Spleen (tissue), 11 donors: Measurements from ENCODE around the gene SLC26A1. TPM values are rescaled to one million over a fixed set of nuclear protein-coding genes. Genes with fewer than 3 reads are reported as not detected.
A peak's percentile ranks its signal among the peaks of the same experiment; 100 is the strongest.

Source experiments
- DNase-seq: peaks from one replicate; pipeline ENCODE4 v3.0.0-alpha.2; 2020
- H3K27ac ChIP-seq, 8 donors: fragments of 200-600 bp; sonication (generic) in 7 of 8; 1 replicate in 4 of 8; 2 replicates in 4 of 8; pipeline versions ENCODE4 v1.5.0 to v1.8.0; 2016 to 2021; ENCODE audit warnings: inconsistent platforms in 4 of 8, mild to moderate bottlenecking in 4 of 8, moderate library complexity in 1 of 8
- H3K27me3 ChIP-seq, 7 donors: fragments of 200-600 bp; sonication (generic) in 6 of 7; replicated peaks in 1 of 7; 1 replicate in 4 of 7; 2 replicates in 3 of 7; pipeline versions ENCODE4 v1.5.0 to v1.8.0; 2016 to 2021; ENCODE audit warnings: inconsistent platforms in 3 of 7, mild to moderate bottlenecking in 1 of 7
- H3K36me3 ChIP-seq, 6 donors: fragments of 200-600 bp; sonication (generic) in 5 of 6; 1 replicate in 4 of 6; 2 replicates in 2 of 6; pipeline versions ENCODE4 v1.5.0 to v1.8.0; 2016 to 2021; ENCODE audit warnings: inconsistent platforms in 2 of 6
- H3K4me1 ChIP-seq, 6 donors: fragments of 200-600 bp; sonication (generic) in 5 of 6; 1 replicate in 3 of 6; 2 replicates in 3 of 6; pipeline versions ENCODE4 v1.5.0 to v1.8.0; 2016 to 2021; ENCODE audit warnings: inconsistent platforms in 3 of 6
- H3K4me3 ChIP-seq, 8 donors: fragments of 200-600 bp; sonication (generic) in 7 of 8; 1 replicate in 4 of 8; 2 replicates in 4 of 8; pipeline versions ENCODE4 v1.5.0 to v1.8.0; 2016 to 2021; ENCODE audit warnings: inconsistent platforms in 4 of 8, mild to moderate bottlenecking in 4 of 8, moderate library complexity in 2 of 8
- H3K9me3 ChIP-seq, 8 donors: fragments of 200-600 bp; sonication (generic) in 7 of 8; 1 replicate in 4 of 8; 2 replicates in 4 of 8; pipeline versions ENCODE4 v1.5.0 to v1.8.0; 2016 to 2021; ENCODE audit warnings: inconsistent platforms in 4 of 8
- POLR2A ChIP-seq, 3 donors: fragments of 450-650 bp; IDR thresholded peaks; one replicate each; pipeline ENCODE4 v1.5.1; 2017; ENCODE audit warnings: antibody characterized with exemption in 3 of 3, mild to moderate bottlenecking in 1 of 3
- POLR2AphosphoS5 ChIP-seq, 3 donors: sonication (generic); formaldehyde crosslinking; IDR thresholded peaks; one replicate each; pipeline ENCODE4 v1.5.1; 2017; ENCODE audit warnings: antibody characterized with exemption in 3 of 3
- WGBS, 5 donors: extraction: QIAGEN DNeasy Blood & Tissue Kit in 3 of 5; methylation state at CpG; one replicate each; pipeline versions ENCODE4 v1.1.5 to v1.1.7; 2013 to 2018; 5-methylcytosine and 5-hydroxymethylcytosine counted together
- intact Hi-C: fragments of 100-400 bp; cut with DNase I; formaldehyde crosslinking; loops from one replicate; pipeline ENCODE4 v1.15.0; 2023; ENCODE audit warnings: low total_unique reads
- polyA plus RNA-seq, 3 donors: library from polyadenylated mRNA; stranded (reverse); fragments of 200-250 nt; gene quantifications; one replicate each; pipeline ENCODE4 v1.2.1, GENCODE V29; 2013
- total RNA-seq, 7 donors: library from RNA; depleted of rRNA in 3 of 7; stranded (reverse); fragments of >200 nt in 3 of 7; fragmentation: NEBNext Ultra II Directional in 4 of 7; extraction: Animal tissue kit (Norgen Biotek cat#: 25700) in 4 of 7; gene quantifications; one replicate each; pipeline versions ENCODE4 v1.1.0 to v1.2.1, GENCODE V29; 2016 to 2021
- TF ChIP-seq, protein P1 (sequence below), 11 experiments: fragments of 200-600 bp in 7 of 11; fragments of 450-650 bp in 4 of 11; sonication (generic) in 4 of 11; IDR thresholded peaks in 8 of 11; conservative IDR thresholded peaks in 3 of 11; 1 replicate in 7 of 11; 2 replicates in 4 of 11; pipeline versions ENCODE4 v1.4.0 to v1.8.0; 2016 to 2021; ENCODE audit warnings: antibody characterized with exemption in 11 of 11, inconsistent platforms in 4 of 11, mild to moderate bottlenecking in 1 of 11
- donor health status: healthy with polysubstance abuse.
- donor health status: DM: no; HTN: no; CAD: no; lungs with moderate emphysema.
- donor health status: DM: no; HTN: no; CAD: no.
- donor health status: Bipolar disorder and iron deficiency.
- donor health status: healthy.
- donor health status: DM: no; HTN: no; CAD: no.
- donor health status: DM: yes; HTN: yes; CAD: no.

The SLC26A1 gene
- total and polyA plus RNA-seq, 10 donors = 0.07 to 0.68 (median 0.24) TPM; not detected in 1

DNA sequence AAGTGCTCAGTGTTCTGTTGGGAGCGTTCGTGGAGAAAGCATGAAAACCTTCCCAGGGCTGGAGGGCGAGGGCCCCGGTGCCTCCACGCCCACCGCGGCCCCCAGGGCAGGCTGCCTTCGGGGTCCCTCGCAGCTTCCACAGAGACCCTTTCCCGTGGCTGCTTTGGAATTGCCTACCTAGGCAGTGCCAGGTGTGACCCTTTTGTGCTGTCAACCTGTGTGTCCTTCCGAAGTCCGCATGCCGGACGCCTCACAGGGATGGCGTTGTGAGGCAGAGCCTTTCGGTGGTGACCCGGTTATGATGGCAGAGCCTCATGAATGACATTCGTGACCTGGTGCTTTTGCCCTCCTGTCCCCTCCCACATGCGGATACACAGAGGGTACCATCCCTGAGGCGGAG lies 43.5 kb downstream of the SLC26A1 start:
- TF ChIP-seq POLR2A (IDR thresholded peaks at IDR 0.05) = no peak
- Histone ChIP-seq H3K36me3 (peaks cover 0 to 42% (median 18%) of the 10 kb centered on the region in 6 donors), H3K27ac (no peak overlapping the region), H3K27me3 (no peaks in the 10 kb centered on the region), H3K4me1 (peaks cover 0 to 30% (median 6%) of the 10 kb centered on the region in 6 donors), H3K4me3 (no peak overlapping the region), H3K9me3 (no peaks in the 10 kb centered on the region)
- intact Hi-C loops = no loop called here
- DNase-seq = peak; percentile 66
- 90 to 93% (median 92%) methylated on average over 15 to 20 of the region's 20 CpGs for WGBS, 5 donors

DNA sequence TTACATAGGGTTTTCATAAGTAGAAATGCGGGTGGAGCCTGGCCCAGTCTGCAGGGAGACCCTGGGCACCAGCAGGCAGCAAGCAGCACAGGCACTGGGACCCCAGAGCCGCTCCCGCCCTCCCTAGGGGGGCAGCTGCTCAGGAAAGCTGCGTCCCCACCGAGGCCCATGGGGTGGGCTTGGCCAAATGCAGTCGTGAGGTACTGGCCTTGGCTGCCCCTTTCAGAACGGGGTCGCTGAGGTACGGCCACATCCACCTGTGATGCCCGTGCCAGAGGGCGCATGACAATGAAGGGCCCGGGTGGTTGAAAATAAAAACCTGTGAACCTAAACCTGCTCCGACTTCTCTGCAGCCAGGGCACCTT lies 44.3 kb downstream of the SLC26A1 start:
- H3K27ac ChIP-seq = no peak overlapping the region
- peaks cover 0 to 30% (median 6%) of the 10 kb centered on the region in 6 donors for H3K4me1 ChIP-seq
- no peaks in the 10 kb centered on the region for H3K9me3 ChIP-seq
- H3K4me3 ChIP-seq = no peak overlapping the region
- intact Hi-C loops = no loop called here
- peaks cover 0 to 36% (median 16%) of the 10 kb centered on the region in 6 donors for H3K36me3 ChIP-seq
- H3K27me3 ChIP-seq = no peaks in the 10 kb centered on the region
- DNase-seq = peak; percentile 70
- WGBS, 5 donors = 91 to 94% (median 93%) methylated on average over 6 to 13 of the region's 13 CpGs
- TF ChIP-seq POLR2A (IDR thresholded peaks at IDR 0.05) (no peak), POLR2AphosphoS5 (IDR thresholded peaks at IDR 0.05) (no peak)
- TF ChIP-seq, protein P1, sequence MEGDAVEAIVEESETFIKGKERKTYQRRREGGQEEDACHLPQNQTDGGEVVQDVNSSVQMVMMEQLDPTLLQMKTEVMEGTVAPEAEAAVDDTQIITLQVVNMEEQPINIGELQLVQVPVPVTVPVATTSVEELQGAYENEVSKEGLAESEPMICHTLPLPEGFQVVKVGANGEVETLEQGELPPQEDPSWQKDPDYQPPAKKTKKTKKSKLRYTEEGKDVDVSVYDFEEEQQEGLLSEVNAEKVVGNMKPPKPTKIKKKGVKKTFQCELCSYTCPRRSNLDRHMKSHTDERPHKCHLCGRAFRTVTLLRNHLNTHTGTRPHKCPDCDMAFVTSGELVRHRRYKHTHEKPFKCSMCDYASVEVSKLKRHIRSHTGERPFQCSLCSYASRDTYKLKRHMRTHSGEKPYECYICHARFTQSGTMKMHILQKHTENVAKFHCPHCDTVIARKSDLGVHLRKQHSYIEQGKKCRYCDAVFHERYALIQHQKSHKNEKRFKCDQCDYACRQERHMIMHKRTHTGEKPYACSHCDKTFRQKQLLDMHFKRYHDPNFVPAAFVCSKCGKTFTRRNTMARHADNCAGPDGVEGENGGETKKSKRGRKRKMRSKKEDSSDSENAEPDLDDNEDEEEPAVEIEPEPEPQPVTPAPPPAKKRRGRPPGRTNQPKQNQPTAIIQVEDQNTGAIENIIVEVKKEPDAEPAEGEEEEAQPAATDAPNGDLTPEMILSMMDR (IDR thresholded peaks at IDR 0.05 in 8 of 11, conservative IDR thresholded peaks at IDR 0.05 in 3 of 11) = no peak

DNA sequence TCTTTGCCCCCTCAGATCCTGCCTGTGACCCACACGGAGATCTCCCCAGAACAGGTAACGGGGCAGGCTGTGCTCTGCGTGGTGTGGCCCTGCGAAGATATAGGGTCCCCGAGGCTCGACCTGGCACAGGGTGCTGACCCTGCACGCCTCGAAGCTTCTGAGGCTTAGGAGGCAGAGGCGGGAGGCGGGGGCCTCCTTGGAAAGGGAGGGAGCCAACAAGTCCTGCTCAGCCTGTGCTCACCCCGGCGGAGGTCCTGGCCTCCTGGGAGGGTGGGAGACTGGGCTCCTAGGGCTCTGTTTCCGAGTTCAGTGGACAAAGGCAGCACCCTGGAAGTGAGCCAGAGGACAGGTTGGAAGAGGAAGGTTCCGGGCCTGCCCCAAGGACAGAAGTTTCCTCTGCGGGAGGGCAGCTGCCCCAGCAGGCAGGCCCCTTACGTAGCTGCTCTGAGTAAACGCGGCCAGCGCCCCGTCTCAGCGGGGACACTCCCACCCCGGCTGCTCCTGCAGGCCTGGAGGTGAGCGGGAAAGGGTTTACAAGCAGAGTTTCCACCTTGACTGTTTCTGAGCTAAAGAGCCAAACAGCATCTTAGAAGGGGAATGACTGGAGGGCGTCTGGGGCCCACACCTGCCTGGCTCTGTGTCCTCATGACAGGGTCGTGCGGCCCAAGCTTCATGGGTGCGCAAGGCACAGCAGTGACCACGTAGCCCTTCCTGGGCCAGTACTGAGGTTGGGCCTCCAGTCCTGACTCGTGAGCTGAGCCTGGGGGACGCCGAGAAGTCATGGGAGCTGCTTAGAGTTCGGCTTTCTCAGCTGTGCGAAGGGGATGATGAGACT lies 44.9 kb downstream of the SLC26A1 start:
- intact Hi-C loops = no loop called here
- Histone ChIP-seq H3K36me3 (peaks cover 0 to 36% (median 10%) of the 10 kb centered on the region in 6 donors), H3K9me3 (no peaks in the 10 kb centered on the region), H3K27ac (no peak overlapping the region), H3K4me3 (no peak overlapping the region), H3K4me1 (peaks cover 0 to 33% (median 6%) of the 10 kb centered on the region in 6 donors), H3K27me3 (no peaks in the 10 kb centered on the region)
- peak; percentile 70 for DNase-seq
- no peak for TF ChIP-seq POLR2A (IDR thresholded peaks at IDR 0.05)
- peak in 1 of 3 donors; percentile 6 for TF ChIP-seq POLR2AphosphoS5 (IDR thresholded peaks at IDR 0.05)
- TF ChIP-seq, protein P1 (IDR thresholded peaks at IDR 0.05 in 8 of 11, conservative IDR thresholded peaks at IDR 0.05 in 3 of 11) = no peak
- 78 to 85% (median 80%) methylated on average over 26 to 33 of the region's 33 CpGs for WGBS, 5 donors

DNA sequence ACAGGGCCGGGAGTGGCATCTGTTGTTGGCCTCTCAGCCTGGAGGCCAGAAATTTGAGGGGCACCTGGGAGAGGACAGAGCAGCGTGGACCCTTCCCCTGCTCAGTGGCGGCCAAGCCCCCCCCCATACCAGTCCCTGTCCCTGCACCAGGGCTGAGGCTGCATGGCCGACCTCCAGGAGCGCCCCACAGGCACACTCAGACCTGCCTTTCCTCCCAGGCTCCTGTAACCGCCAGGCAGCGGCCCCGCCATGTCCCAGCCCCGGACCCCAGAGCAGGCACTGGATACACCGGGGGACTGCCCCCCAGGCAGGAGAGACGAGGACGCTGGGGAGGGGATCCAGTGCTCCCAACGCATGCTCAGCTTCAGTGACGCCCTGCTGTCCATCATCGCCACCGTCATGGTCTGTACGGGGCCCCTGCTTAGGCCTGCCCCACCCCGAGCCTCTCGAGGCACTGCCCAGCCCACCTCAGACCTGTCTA lies 45.7 kb downstream of the SLC26A1 start:
- TF ChIP-seq POLR2A (IDR thresholded peaks at IDR 0.05) = no peak
- TF ChIP-seq, protein P1 (IDR thresholded peaks at IDR 0.05 in 8 of 11, conservative IDR thresholded peaks at IDR 0.05 in 3 of 11) = no peak
- no peak for TF ChIP-seq POLR2AphosphoS5 (IDR thresholded peaks at IDR 0.05)
- DNase-seq = peak; percentile 56
- H3K4me1 ChIP-seq = peaks cover 0 to 33% (median 6%) of the 10 kb centered on the region in 6 donors
- no peaks in the 10 kb centered on the region for H3K27me3 ChIP-seq
- WGBS, 5 donors = 60 to 97% (median 93%) methylated on average over 1 to 19 of the region's 19 CpGs
- no peak overlapping the region for H3K27ac ChIP-seq
- H3K9me3 ChIP-seq = no peaks in the 10 kb centered on the region
- intact Hi-C loops = no loop called here
- H3K36me3 ChIP-seq = peaks cover 0 to 31% (median 8%) of the 10 kb centered on the region in 6 donors
- no peak overlapping the region for H3K4me3 ChIP-seq
